HUES64 (cell line): Measurements from ENCODE around the gene TUB. TPM values are rescaled to one million over a fixed set of nuclear protein-coding genes. Genes with fewer than 3 reads are reported as not detected.
A peak's percentile ranks its signal among the peaks of the same experiment; 100 is the strongest.

Source experiments
- H3K27ac ChIP-seq: 2 replicates; pipeline ENCODE4 v1.7.0; 2013; ENCODE audit warnings: low read depth, low read length, inconsistent platforms
- H3K27me3 ChIP-seq: 2 replicates; pipeline ENCODE4 v1.6.1; 2013; ENCODE audit warnings: mild to moderate bottlenecking, low read length; ENCODE audit not compliant: insufficient read depth
- H3K36me3 ChIP-seq: 2 replicates; pipeline ENCODE4 v1.6.1; 2013; ENCODE audit warnings: mild to moderate bottlenecking, low read length; ENCODE audit not compliant: insufficient read depth
- H3K4me1 ChIP-seq: 2 replicates; pipeline ENCODE4 v1.6.1; 2013; ENCODE audit warnings: mild to moderate bottlenecking, low read length, moderate library complexity; ENCODE audit not compliant: insufficient read depth
- H3K4me3 ChIP-seq: 2 replicates; pipeline ENCODE4 v1.5.1; 2013; ENCODE audit warnings: mild to moderate bottlenecking, low read length, moderate library complexity
- H3K9ac ChIP-seq: 2 replicates; pipeline ENCODE4 v1.6.1; 2013; ENCODE audit warnings: mild to moderate bottlenecking, low read depth, low read length
- H3K9me3 ChIP-seq: 2 replicates; pipeline ENCODE4 v1.6.1; 2013; ENCODE audit warnings: low read depth, low read length; ENCODE audit not compliant: insufficient read depth
- WGBS: fragments of 150-250, 120-280 bp; methylation state at CpG from one replicate; pipeline ENCODE4 v1.1.7; 2013; ENCODE audit warnings: missing lambda C conversion rate; 5-methylcytosine and 5-hydroxymethylcytosine counted together
- polyA plus RNA-seq, 2 experiments: library from polyadenylated mRNA; stranded (reverse); fragments of 50-300 nt; gene quantifications; one replicate each; pipeline ENCODE4 v1.2.3, GENCODE V29; 2013

The TUB gene
- polyA plus RNA-seq (2013, experiment 1 of 2): 11.3 TPM
- 11.9 TPM for polyA plus RNA-seq (2013, experiment 2 of 2)

- Histone ChIP-seq H3K4me3 (peak within 1 kb of the TSS; percentile 66), H3K9me3 (no peaks in the 10 kb centered on the region), H3K4me1 (peaks cover 27% of the 10 kb centered on the region), H3K27me3 (peaks cover 25% of the 10 kb centered on the region), H3K9ac (peak within 1 kb of the TSS; percentile 62), H3K36me3 (no peaks in the 10 kb centered on the region), H3K27ac (no peak within 1 kb of the TSS)
- WGBS: 1% methylated on average over 97 of the region's 104 CpGs
Observed at GRCh38 chr11:8080674-8081590, at the start of gene TUB. TSS of gene TUB (plus strand) at chr11:8081211. CDS start at chr11:8081511, 300 bp downstream.

GRCh38 chr11:8031248-8032115 lies 49.5 kb upstream of the TUB start:
- no peak overlapping the region for H3K4me3 ChIP-seq
- H3K36me3 ChIP-seq: no peaks in the 10 kb centered on the region
- 72% methylated on average over 32 of the region's 32 CpGs for WGBS
- H3K9me3 ChIP-seq: no peaks in the 10 kb centered on the region
- no peak overlapping the region for H3K9ac ChIP-seq
- no peaks in the 10 kb centered on the region for H3K4me1 ChIP-seq
- no peak overlapping the region for H3K27ac ChIP-seq
- H3K27me3 ChIP-seq: peaks cover 11% of the 10 kb centered on the region; the same call in 1 of the 2 replicates

GRCh38 chr11:8032122-8032521 lies 48.9 kb upstream of the TUB start:
- no peaks in the 10 kb centered on the region for H3K4me1 ChIP-seq
- no peak overlapping the region for H3K4me3 ChIP-seq
- H3K27ac ChIP-seq: no peak overlapping the region
- no peaks in the 10 kb centered on the region for H3K9me3 ChIP-seq
- no peak overlapping the region for H3K9ac ChIP-seq
- no peaks in the 10 kb centered on the region for H3K36me3 ChIP-seq
- 85% methylated on average over 10 of the region's 10 CpGs for WGBS
- peaks cover 11% of the 10 kb centered on the region; the same call in 1 of the 2 replicates for H3K27me3 ChIP-seq

GRCh38 chr11:8032576-8033304 lies 48.3 kb upstream of the TUB start:
- H3K4me1 ChIP-seq: no peaks in the 10 kb centered on the region
- no peak overlapping the region for H3K9ac ChIP-seq
- H3K27ac ChIP-seq: no peak overlapping the region
- no peaks in the 10 kb centered on the region for H3K36me3 ChIP-seq
- no peak overlapping the region for H3K4me3 ChIP-seq
- peaks cover 11% of the 10 kb centered on the region; the same call in 1 of the 2 replicates for H3K27me3 ChIP-seq
- WGBS: 52% methylated on average over 20 of the region's 20 CpGs
- no peaks in the 10 kb centered on the region for H3K9me3 ChIP-seq

GRCh38 chr11:8033305-8034105 lies 47.5 kb upstream of the TUB start:
- H3K27me3 ChIP-seq: peaks cover 11% of the 10 kb centered on the region; the same call in 1 of the 2 replicates
- no peaks in the 10 kb centered on the region for H3K9me3 ChIP-seq
- no peak overlapping the region for H3K4me3 ChIP-seq
- H3K27ac ChIP-seq: no peak overlapping the region
- WGBS: 58% methylated on average over 19 of the region's 19 CpGs
- no peaks in the 10 kb centered on the region for H3K4me1 ChIP-seq
- no peaks in the 10 kb centered on the region for H3K36me3 ChIP-seq
- H3K9ac ChIP-seq: no peak overlapping the region

- H3K27me3 ChIP-seq: peaks cover 11% of the 10 kb centered on the region; the same call in 1 of the 2 replicates
- no peak overlapping the region for H3K9ac ChIP-seq
- 87% methylated on average over 3 of the region's 3 CpGs for WGBS
- H3K36me3 ChIP-seq: no peaks in the 10 kb centered on the region
- no peaks in the 10 kb centered on the region for H3K4me1 ChIP-seq
- no peaks in the 10 kb centered on the region for H3K9me3 ChIP-seq
- H3K27ac ChIP-seq: no peak overlapping the region
- no peak overlapping the region for H3K4me3 ChIP-seq
Observed at GRCh38 chr11:8034106-8034585, 46.9 kb upstream of the TUB start.

GRCh38 chr11:8034604-8035190 lies 46.3 kb upstream of the TUB start:
- Histone ChIP-seq H3K27ac (no peak overlapping the region), H3K4me3 (no peak overlapping the region), H3K9me3 (no peaks in the 10 kb centered on the region), H3K27me3 (peaks cover 11% of the 10 kb centered on the region; the same call in 1 of the 2 replicates), H3K9ac (no peak overlapping the region), H3K4me1 (no peaks in the 10 kb centered on the region), H3K36me3 (no peaks in the 10 kb centered on the region)
- WGBS: 89% methylated on average over 4 of the region's 5 CpGs

GRCh38 chr11:8035200-8035855 lies 45.7 kb upstream of the TUB start:
- Histone ChIP-seq H3K9me3 (no peaks in the 10 kb centered on the region), H3K27ac (no peak overlapping the region), H3K9ac (no peak overlapping the region), H3K36me3 (no peaks in the 10 kb centered on the region), H3K27me3 (peaks cover 11% of the 10 kb centered on the region; the same call in 1 of the 2 replicates), H3K4me3 (no peak overlapping the region), H3K4me1 (no peaks in the 10 kb centered on the region)
- 82% methylated on average over 11 of the region's 11 CpGs for WGBS

GRCh38 chr11:8036002-8036802 lies 44.8 kb upstream of the TUB start:
- no peaks in the 10 kb centered on the region for H3K9me3 ChIP-seq
- no peaks in the 10 kb centered on the region for H3K36me3 ChIP-seq
- 86% methylated on average over 5 of the region's 5 CpGs for WGBS
- H3K9ac ChIP-seq: no peak overlapping the region
- no peaks in the 10 kb centered on the region for H3K4me1 ChIP-seq
- no peak overlapping the region for H3K27ac ChIP-seq
- H3K4me3 ChIP-seq: no peak overlapping the region
- H3K27me3 ChIP-seq: peaks cover 11% of the 10 kb centered on the region; the same call in 1 of the 2 replicates
